Mucosa of stomach (tissue), 1 donor: ENCODE results near the gene RASSF1.

Experiments used
- H3K27me3 ChIP-seq: one replicate; pipeline ENCODE4 v1.7.0; 2013; ENCODE audit warnings: mild to moderate bottlenecking, low read length; ENCODE audit not compliant: control insufficient read depth, insufficient read depth
- H3K36me3 ChIP-seq: one replicate; pipeline ENCODE4 v1.7.0; 2013; ENCODE audit warnings: low read length; ENCODE audit not compliant: control insufficient read depth, insufficient read depth
- H3K4me1 ChIP-seq: one replicate; pipeline ENCODE4 v1.7.0; 2013; ENCODE audit warnings: mild to moderate bottlenecking, low read length; ENCODE audit not compliant: control insufficient read depth, insufficient read depth
- H3K4me3 ChIP-seq: one replicate; pipeline ENCODE4 v1.7.0; 2013; ENCODE audit warnings: low read length
- H3K9ac ChIP-seq: one replicate; pipeline ENCODE4 v1.7.0; 2013; ENCODE audit warnings: mild to moderate bottlenecking, low read length, moderate library complexity
- H3K9me3 ChIP-seq: one replicate; pipeline ENCODE4 v1.7.0; 2013; ENCODE audit warnings: mild to moderate bottlenecking, low read length, moderate library complexity; ENCODE audit not compliant: control insufficient read depth
- donor health status: Pancreatic carcinoma.

RASSF1 gene

GRCh38 chr3:50358911-50359759 lies 18.5 kb upstream of the RASSF1 start, which contains the start of gene TMEM115:
Gene TMEM115, minus strand, starts transcription at chr3:50359521. Its CDS starts 458 bp downstream, at chr3:50359063.
- Histone ChIP-seq H3K4me1 (peaks cover 36% of the 10 kb centered on the region), H3K9me3 (no peaks in the 10 kb centered on the region), H3K9ac (peak within 1 kb of the TSS; percentile 91), H3K36me3 (peaks cover 5% of the 10 kb centered on the region), H3K27me3 (no peaks in the 10 kb centered on the region), H3K4me3 (peak within 1 kb of the TSS; percentile 85)

DNA sequence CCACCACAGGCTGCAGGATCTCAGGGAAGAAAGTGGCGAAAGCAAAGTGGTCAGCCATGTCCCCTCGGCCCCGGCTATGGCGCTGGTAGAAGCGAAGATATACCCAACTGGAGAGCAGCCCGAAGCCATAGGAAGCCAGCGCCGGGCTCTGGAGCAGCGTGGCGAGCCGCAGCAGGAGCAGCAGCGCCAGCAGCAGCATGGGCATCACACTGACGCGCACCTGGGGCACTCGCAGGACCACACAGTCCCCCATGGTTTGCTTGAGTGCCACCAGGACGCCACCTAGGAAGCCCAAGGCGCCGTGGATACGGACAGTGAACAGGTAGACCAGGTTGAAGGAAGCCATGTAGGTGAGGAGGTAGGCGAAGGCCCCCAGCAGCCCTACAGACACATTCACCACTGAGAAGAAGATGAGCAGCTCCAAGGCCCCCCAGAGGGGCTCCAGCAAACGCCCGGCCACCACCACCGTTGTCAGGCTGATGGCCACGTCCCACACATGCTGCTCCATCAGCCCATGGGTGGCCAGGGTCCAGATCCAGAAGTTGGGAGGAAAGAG lies 17.8 kb upstream of the RASSF1 start:
- Histone ChIP-seq H3K4me3 (peak overlapping the region; percentile 85), H3K9me3 (no peaks in the 10 kb centered on the region)

GRCh38 chr3:50357481-50357880 lies 16.8 kb upstream of the RASSF1 start:
- peak overlapping the region; percentile 85 for H3K4me3 ChIP-seq
- H3K36me3 ChIP-seq = peaks cover 5% of the 10 kb centered on the region
- H3K9me3 ChIP-seq = no peaks in the 10 kb centered on the region
- H3K4me1 ChIP-seq = peaks cover 41% of the 10 kb centered on the region
- H3K27me3 ChIP-seq = no peaks in the 10 kb centered on the region
- H3K9ac ChIP-seq = peak overlapping the region; percentile 91

More for the DNA sequence above, 17.8 kb upstream of the RASSF1 start:
- Histone ChIP-seq H3K27me3 (no peaks in the 10 kb centered on the region), H3K4me1 (peaks cover 35% of the 10 kb centered on the region), H3K36me3 (peaks cover 5% of the 10 kb centered on the region), H3K9ac (peak overlapping the region; percentile 91)

DNA sequence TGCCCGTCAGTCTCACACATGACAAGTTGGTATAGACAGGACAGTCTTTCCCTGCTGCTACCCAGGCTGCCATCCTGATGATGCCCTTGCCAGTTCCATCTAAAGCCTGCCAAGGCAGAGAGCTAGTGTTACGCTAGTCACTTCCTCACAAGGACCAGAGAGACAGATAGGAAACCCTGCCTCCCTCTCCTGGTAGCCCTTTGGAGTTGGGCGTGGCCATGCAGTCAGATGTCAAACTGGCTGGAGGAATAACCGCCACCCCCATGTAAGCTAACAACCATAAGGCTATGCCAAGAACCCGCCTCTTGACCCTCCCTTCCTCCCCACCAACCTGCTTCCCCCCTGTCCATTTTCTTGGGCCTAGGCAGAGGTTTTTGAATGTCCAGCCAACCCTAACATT lies 15.9 kb upstream of the RASSF1 start:
- H3K36me3 ChIP-seq = peaks cover 5% of the 10 kb centered on the region
- H3K27me3 ChIP-seq = no peaks in the 10 kb centered on the region
- H3K9me3 ChIP-seq = no peaks in the 10 kb centered on the region
- H3K4me3 ChIP-seq = peak overlapping the region; percentile 27
- peak overlapping the region; percentile 91 for H3K9ac ChIP-seq
- peaks cover 46% of the 10 kb centered on the region for H3K4me1 ChIP-seq

DNA sequence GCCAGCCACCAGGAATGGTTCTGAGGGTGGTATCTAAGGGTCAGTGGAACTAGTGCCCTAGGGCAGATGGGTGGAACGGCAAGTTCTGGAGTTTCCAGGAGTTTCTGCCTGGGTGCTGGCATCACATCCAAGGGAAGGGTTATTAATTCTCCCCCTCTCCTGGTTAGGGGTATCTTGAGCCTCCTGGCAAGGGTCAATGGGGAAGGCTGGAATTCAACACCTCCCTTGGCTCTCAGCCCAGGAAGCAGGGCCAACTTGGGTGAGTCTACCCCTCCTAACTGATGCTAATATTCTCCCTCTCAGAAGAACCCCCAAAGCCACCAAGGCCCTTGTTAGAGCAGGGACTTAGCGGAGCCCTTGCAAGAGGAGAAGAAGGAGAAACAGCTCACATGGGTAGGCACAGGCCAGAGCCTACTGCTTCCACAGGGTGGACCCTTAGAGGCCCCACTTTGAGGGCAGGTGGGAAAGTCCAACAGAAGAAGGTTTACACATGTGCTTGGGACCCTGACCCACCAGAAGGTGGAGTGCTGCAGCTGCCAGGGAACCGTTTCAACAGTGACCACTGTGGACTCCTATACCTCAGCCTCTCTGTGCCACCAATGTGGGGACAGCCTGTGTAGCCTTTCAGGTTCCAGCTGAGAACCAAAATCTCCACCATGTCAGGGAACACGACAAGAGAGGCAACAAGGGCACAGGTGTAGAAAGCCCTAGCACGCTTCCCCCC lies 15.4 kb upstream of the RASSF1 start:
- Histone ChIP-seq H3K4me1 (peaks cover 52% of the 10 kb centered on the region), H3K36me3 (peaks cover 5% of the 10 kb centered on the region), H3K4me3 (peak overlapping the region; percentile 27), H3K9ac (peak overlapping the region; percentile 91), H3K9me3 (no peaks in the 10 kb centered on the region), H3K27me3 (no peaks in the 10 kb centered on the region)

DNA sequence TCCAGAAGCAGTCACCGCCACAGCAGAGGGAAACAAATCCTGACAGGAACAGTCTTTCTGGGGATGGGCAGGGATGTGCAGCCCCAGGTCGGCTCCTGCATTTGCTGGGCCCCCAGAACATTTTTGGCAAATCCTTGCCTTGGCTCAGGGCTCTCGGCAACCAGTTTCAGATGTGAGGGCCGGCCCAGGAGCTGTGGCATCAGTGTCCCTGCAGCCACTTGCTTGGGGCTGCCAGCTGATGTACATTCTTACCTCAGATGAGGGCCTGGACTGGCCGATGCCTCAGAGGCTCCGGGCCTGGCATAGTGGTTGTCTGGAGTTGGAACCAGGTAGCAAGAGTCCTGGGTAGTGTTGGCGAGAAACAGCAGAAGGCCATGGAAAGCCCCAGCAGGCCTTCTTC lies 14.2 kb upstream of the RASSF1 start:
- H3K36me3 ChIP-seq = peaks cover 5% of the 10 kb centered on the region
- no peak overlapping the region for H3K4me3 ChIP-seq
- H3K27me3 ChIP-seq = no peaks in the 10 kb centered on the region
- no peaks in the 10 kb centered on the region for H3K9me3 ChIP-seq
- H3K4me1 ChIP-seq = peaks cover 59% of the 10 kb centered on the region
- H3K9ac ChIP-seq = no peak overlapping the region

GRCh38 chr3:50354186-50354764 lies 13.6 kb upstream of the RASSF1 start:
- Histone ChIP-seq H3K4me3 (no peak overlapping the region), H3K27me3 (no peaks in the 10 kb centered on the region), H3K36me3 (peaks cover 5% of the 10 kb centered on the region), H3K9me3 (no peaks in the 10 kb centered on the region), H3K4me1 (peaks cover 64% of the 10 kb centered on the region), H3K9ac (no peak overlapping the region)

DNA sequence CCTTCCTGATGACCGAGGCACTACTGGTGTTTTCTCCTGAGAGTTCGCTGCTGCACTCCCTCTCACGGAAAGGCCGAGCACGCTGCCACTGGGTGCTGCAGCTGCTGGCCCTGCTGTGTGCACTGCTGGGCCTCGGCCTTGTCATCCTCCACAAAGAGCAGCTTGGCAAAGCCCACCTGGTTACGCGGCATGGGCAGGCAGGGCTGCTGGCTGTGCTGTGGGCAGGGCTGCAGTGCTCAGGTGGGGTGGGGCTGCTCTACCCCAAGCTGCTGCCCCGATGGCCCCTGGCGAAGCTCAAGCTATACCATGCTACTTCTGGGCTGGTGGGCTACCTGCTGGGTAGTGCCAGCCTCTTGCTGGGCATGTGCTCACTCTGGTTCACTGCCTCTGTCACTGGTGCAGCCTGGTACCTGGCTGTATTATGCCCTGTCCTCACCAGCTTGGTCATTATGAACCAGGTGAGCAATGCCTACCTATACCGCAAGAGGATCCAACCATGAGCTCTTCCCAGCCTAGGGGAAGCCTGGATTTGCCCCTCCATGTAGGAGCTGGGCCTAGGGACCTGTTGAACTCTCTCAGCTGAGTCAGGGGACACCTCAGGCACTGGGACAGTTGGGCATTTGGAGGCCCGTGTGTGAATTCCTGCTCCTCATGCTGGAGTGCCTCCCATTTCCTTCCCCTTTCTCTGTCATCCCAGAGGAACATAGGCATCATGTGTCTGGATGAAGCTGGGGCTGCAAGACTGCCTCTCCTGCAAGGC lies 12.8 kb upstream of the RASSF1 start:
- H3K27me3 ChIP-seq = no peaks in the 10 kb centered on the region
- no peaks in the 10 kb centered on the region for H3K9me3 ChIP-seq
- no peak overlapping the region for H3K4me3 ChIP-seq
- H3K36me3 ChIP-seq = peaks cover 8% of the 10 kb centered on the region
- no peak overlapping the region for H3K9ac ChIP-seq
- H3K4me1 ChIP-seq = peaks cover 62% of the 10 kb centered on the region

DNA sequence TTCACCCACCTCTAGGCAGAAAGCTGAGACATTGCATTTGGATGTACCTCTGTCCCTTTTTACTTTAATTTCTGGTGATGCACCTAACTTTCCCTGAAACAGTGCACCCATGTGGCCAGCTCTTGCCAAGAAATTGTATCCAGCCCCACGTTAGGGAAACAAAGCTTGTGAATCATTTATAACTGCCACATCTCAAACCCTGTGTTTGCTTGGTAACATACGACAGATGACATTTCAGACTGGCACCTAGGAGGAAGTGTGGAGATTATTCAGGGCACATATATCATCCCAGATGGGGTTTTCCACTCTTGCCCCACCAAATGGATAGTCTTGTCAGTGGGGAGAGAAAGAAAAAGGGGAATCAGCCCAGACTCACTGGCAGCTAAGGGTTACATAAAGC lies 12.1 kb upstream of the RASSF1 start:
- Histone ChIP-seq H3K4me1 (peaks cover 55% of the 10 kb centered on the region), H3K36me3 (peaks cover 11% of the 10 kb centered on the region), H3K9me3 (no peaks in the 10 kb centered on the region)

DNA sequence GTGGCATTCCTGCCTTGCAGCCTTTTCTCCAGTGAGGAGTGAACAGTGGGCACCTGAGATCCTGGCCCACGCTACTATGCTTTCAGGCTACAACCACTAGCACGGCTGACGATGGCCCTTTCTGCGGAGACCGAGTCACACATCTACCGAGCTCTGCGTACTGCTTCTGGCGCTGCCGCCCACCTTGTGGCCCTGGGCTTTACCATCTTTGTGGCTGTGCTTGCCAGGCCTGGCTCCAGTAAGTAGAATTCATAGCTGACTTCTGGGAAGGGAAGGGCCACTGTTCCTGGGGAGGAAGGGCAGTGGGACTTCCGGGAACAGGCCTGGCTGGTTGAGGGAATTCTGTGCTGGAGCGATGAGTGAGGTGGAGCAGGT lies 10.7 kb upstream of the RASSF1 start:
- H3K9ac ChIP-seq = peak overlapping the region; percentile 77
- H3K27me3 ChIP-seq = no peaks in the 10 kb centered on the region
- H3K9me3 ChIP-seq = no peaks in the 10 kb centered on the region
- H3K36me3 ChIP-seq = peaks cover 8% of the 10 kb centered on the region
- H3K4me3 ChIP-seq = peak overlapping the region; percentile 91
- peaks cover 47% of the 10 kb centered on the region for H3K4me1 ChIP-seq

More for the DNA sequence above, 12.1 kb upstream of the RASSF1 start:
- Histone ChIP-seq H3K9ac (no peak overlapping the region), H3K27me3 (no peaks in the 10 kb centered on the region), H3K4me3 (no peak overlapping the region)

DNA sequence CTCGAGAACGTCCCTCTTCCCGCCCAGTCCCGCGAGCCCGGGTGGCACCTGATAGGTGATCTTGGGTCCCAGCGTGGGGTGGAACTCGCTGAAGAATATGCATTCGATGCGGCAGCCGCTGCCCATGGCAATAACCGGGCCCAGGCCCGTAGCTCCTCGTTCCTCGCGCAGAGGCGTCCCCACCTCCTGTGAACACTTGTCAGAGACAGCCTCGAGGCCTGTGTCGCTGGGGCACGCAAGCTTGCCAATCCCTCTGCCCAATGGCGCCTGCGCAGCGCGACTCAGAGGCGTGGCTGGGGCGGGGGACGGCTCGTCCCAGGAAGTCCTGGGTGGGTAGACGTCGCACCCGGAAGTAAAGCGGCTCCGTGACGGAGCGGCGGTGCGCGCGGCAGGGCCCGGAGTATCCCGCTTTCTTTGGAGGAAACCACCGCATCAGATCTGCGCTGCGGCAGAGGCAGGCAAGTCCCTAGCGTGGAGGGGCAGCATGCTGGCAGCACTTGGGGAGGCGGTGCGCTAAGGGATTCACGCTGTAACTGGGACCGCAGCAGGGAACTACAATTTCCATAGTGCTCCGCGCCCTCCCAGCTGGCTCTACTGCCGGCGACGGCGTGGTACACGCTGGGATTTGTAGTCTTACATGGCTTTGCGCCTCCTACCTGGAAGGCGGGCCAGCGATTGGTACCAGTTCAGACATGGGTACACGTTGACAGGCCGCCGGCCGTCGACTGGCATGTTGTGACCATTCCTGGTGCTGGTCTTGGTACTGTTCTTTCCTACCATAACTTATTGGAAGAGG lies 10.1 kb upstream of the RASSF1 start, which contains the start of the genes CYB561D2 and NPRL2:
Gene CYB561D2 (plus strand): TSS at position 336 of the 796 bp plus-strand sequence. CDS start 572 bp downstream, outside the sequence.
Gene NPRL2 (minus strand): TSS at position 249 of the 796 bp plus-strand sequence. CDS start 123 bp downstream, at position 126.
- Histone ChIP-seq H3K4me1 (peaks cover 44% of the 10 kb centered on the region), H3K9ac (peak within 1 kb of the TSS; percentile 77), H3K9me3 (no peaks in the 10 kb centered on the region), H3K36me3 (peaks cover 8% of the 10 kb centered on the region), H3K27me3 (no peaks in the 10 kb centered on the region), H3K4me3 (peak within 1 kb of the TSS; percentile 91)
